KMS-11 (cell line): ENCODE measurements around the gene FCN2.

Experiments used
- H2AFZ ChIP-seq: fragments of 200-600 bp; sonication (generic); 2 replicates; pipeline ENCODE4 v1.6.1; 2016; ENCODE audit warnings: antibody characterized with exemption, mixed run types, low read depth
- H3K27ac ChIP-seq: fragments of 200-600 bp; sonication (generic); 2 replicates; pipeline ENCODE4 v1.6.1; 2016; ENCODE audit warnings: mild to moderate bottlenecking, mixed run types
- H3K27me3 ChIP-seq: fragments of 200-600 bp; sonication (generic); 2 replicates; pipeline ENCODE4 v1.6.1; 2017; ENCODE audit warnings: mild to moderate bottlenecking, low read depth, mixed run types, moderate library complexity; ENCODE audit not compliant: insufficient read depth
- H3K36me3 ChIP-seq: fragments of 200-600 bp; sonication (generic); 2 replicates; pipeline ENCODE4 v1.6.1; 2017; ENCODE audit warnings: mild to moderate bottlenecking, mixed run types; ENCODE audit not compliant: insufficient read depth
- H3K4me1 ChIP-seq: fragments of 200-600 bp; sonication (generic); 2 replicates; pipeline ENCODE4 v1.6.1; 2016; ENCODE audit warnings: mild to moderate bottlenecking, low read depth, mixed run types; ENCODE audit not compliant: poor library complexity, severe bottlenecking
- H3K4me2 ChIP-seq: fragments of 200-600 bp; sonication (generic); 2 replicates; pipeline ENCODE4 v1.7.0; 2016; ENCODE audit warnings: mild to moderate bottlenecking, mixed run types
- H3K4me3 ChIP-seq: fragments of 200-600 bp; sonication (generic); IDR thresholded peaks from 2 replicates; pipeline ENCODE4 v1.6.1; 2017; ENCODE audit warnings: low read depth, low read length, mixed read lengths; ENCODE audit not compliant: insufficient read depth
- H3K79me2 ChIP-seq: fragments of 200-600 bp; sonication (generic); 2 replicates; pipeline ENCODE4 v1.6.1; 2016; ENCODE audit warnings: low read depth, mixed run types; ENCODE audit not compliant: insufficient read depth
- H3K9ac ChIP-seq: fragments of 200-600 bp; sonication (generic); 2 replicates; pipeline ENCODE4 v1.6.1; 2016; ENCODE audit warnings: mild to moderate bottlenecking, mixed run types
- H4K20me1 ChIP-seq: fragments of 200-600 bp; sonication (generic); 2 replicates; pipeline ENCODE4 v1.6.1; 2016; ENCODE audit warnings: mild to moderate bottlenecking, mixed run types; ENCODE audit not compliant: insufficient read depth
- CTCF ChIP-seq: fragments of 200-600 bp; sonication (generic); conservative IDR thresholded peaks from 2 replicates; pipeline ENCODE4 v1.6.1; 2017; ENCODE audit warnings: low read depth, mild to moderate bottlenecking, antibody characterized with exemption, low read length, moderate library complexity, mixed read lengths

The FCN2 gene

GRCh38 chr9:134852906-134853654, 27.5 kb upstream of the FCN2 start:
- Histone ChIP-seq H3K4me3 (no peak overlapping the region), H3K36me3 (no peaks in the 10 kb centered on the region), H2AFZ (no peak overlapping the region), H3K9ac (no peak overlapping the region), H3K79me2 (no peaks in the 10 kb centered on the region), H3K27ac (no peak overlapping the region), H3K4me1 (no peaks in the 10 kb centered on the region), H3K4me2 (no peak overlapping the region), H4K20me1 (no peaks in the 10 kb centered on the region), H3K27me3 (no peaks in the 10 kb centered on the region; the same call in 1 of the 2 replicates)
- no peak for TF ChIP-seq CTCF

- Histone ChIP-seq H3K79me2 (no peaks in the 10 kb centered on the region), H2AFZ (no peak overlapping the region), H3K4me1 (no peaks in the 10 kb centered on the region), H3K4me2 (no peak overlapping the region), H3K36me3 (no peaks in the 10 kb centered on the region), H4K20me1 (no peaks in the 10 kb centered on the region), H3K4me3 (no peak overlapping the region), H3K27me3 (peaks cover 5% of the 10 kb centered on the region; the same call in 1 of the 2 replicates), H3K9ac (no peak overlapping the region), H3K27ac (no peak overlapping the region)
- no peak for TF ChIP-seq CTCF
These were observed 26.7 kb upstream of the FCN2 start for GRCh38 chr9:134853893-134854292.

GRCh38 chr9:134854541-134854981, 26.0 kb upstream of the FCN2 start:
- Histone ChIP-seq H3K4me2 (no peak overlapping the region), H2AFZ (no peak overlapping the region)
- TF ChIP-seq CTCF, result no peak

GRCh38 chr9:134855231-134855899, 25.2 kb upstream of the FCN2 start:
- H3K27ac ChIP-seq, result no peak overlapping the region
- H3K79me2 ChIP-seq, result no peaks in the 10 kb centered on the region
- no peaks in the 10 kb centered on the region for H3K4me1 ChIP-seq
- H3K4me2 ChIP-seq, result no peak overlapping the region
- peaks cover 10% of the 10 kb centered on the region; the same call in 1 of the 2 replicates for H3K27me3 ChIP-seq
- no peak for TF ChIP-seq CTCF
- no peak overlapping the region for H2AFZ ChIP-seq
- H3K4me3 ChIP-seq, result no peak overlapping the region
- no peaks in the 10 kb centered on the region for H4K20me1 ChIP-seq
- H3K36me3 ChIP-seq, result no peaks in the 10 kb centered on the region
- H3K9ac ChIP-seq, result no peak overlapping the region

More at GRCh38 chr9:134854541-134854981, 26.0 kb upstream of the FCN2 start:
- H4K20me1 ChIP-seq, result no peaks in the 10 kb centered on the region
- H3K27me3 ChIP-seq, result peaks cover 10% of the 10 kb centered on the region; the same call in 1 of the 2 replicates
- no peaks in the 10 kb centered on the region for H3K36me3 ChIP-seq
- H3K4me3 ChIP-seq, result no peak overlapping the region
- H3K27ac ChIP-seq, result no peak overlapping the region
- H3K4me1 ChIP-seq, result no peaks in the 10 kb centered on the region
- no peaks in the 10 kb centered on the region for H3K79me2 ChIP-seq
- H3K9ac ChIP-seq, result no peak overlapping the region
